ENCODE results near the gene DIP2C.

DIP2C gene

GRCh38 chr10:553233-553632, 136.2 kb downstream of the DIP2C start:
- DNase-seq (ENCODE audit: low spot score), result no peak

GRCh38 chr10:552679-553078, 136.8 kb downstream of the DIP2C start:
- DNase-seq (ENCODE audit: low spot score), result no peak

- no peak for DNase-seq (ENCODE audit: low spot score)
Observed at GRCh38 chr10:551373-552252, 137.9 kb downstream of the DIP2C start.

- DNase-seq (ENCODE audit: low spot score), result no peak
Observed at GRCh38 chr10:550665-551372, 138.6 kb downstream of the DIP2C start.

GRCh38 chr10:549391-549790, 140.1 kb downstream of the DIP2C start:
- DNase-seq (ENCODE audit: low spot score), result no peak

GRCh38 chr10:548238-548901, 141.1 kb downstream of the DIP2C start:
- DNase-seq (ENCODE audit: low spot score), result no peak

- no peak for DNase-seq (ENCODE audit: low spot score)
Observed at GRCh38 chr10:547591-548081, 141.8 kb downstream of the DIP2C start.

- DNase-seq (ENCODE audit: low spot score), result no peak
Observed at GRCh38 chr10:546971-547590, 142.4 kb downstream of the DIP2C start.

- no peak for DNase-seq (ENCODE audit: low spot score)
Observed at GRCh38 chr10:546451-546850, 143.0 kb downstream of the DIP2C start.

- DNase-seq (ENCODE audit: low spot score), result no peak
Observed at GRCh38 chr10:543862-544822, 145.3 kb downstream of the DIP2C start.

GRCh38 chr10:543131-543530, 146.3 kb downstream of the DIP2C start:
- no peak for DNase-seq (ENCODE audit: low spot score)

- DNase-seq (ENCODE audit: low spot score), result no peak
Observed at GRCh38 chr10:541750-542371, 147.6 kb downstream of the DIP2C start.

- DNase-seq (ENCODE audit: low spot score), result no peak
Observed at GRCh38 chr10:541041-541440, 148.4 kb downstream of the DIP2C start.

GRCh38 chr10:538895-539294, 150.6 kb downstream of the DIP2C start:
- DNase-seq (ENCODE audit: low spot score), result no peak

GRCh38 chr10:536935-537334, 152.5 kb downstream of the DIP2C start:
- DNase-seq (ENCODE audit: low spot score), result no peak

GRCh38 chr10:536371-536925, 153.0 kb downstream of the DIP2C start:
- DNase-seq (ENCODE audit: low spot score), result no peak

GRCh38 chr10:535952-536351, 153.5 kb downstream of the DIP2C start:
- DNase-seq (ENCODE audit: low spot score), result no peak

GRCh38 chr10:535051-535450, 154.4 kb downstream of the DIP2C start:
- DNase-seq (ENCODE audit: low spot score), result no peak

- DNase-seq (ENCODE audit: low spot score), result no peak
Observed at GRCh38 chr10:534047-534566, 155.4 kb downstream of the DIP2C start.

- no peak for DNase-seq (ENCODE audit: low spot score)
Observed at GRCh38 chr10:533611-534010, 155.9 kb downstream of the DIP2C start.
